Measurements from ENCODE around the gene NPIPA7. TPM values are rescaled to one million over a fixed set of nuclear protein-coding genes. Genes with fewer than 3 reads are reported as not detected.
"Not testable (repeated sequence)": the region's sequence is repeated elsewhere in the genome, so short reads cannot be mapped to it uniquely, and the experiment has no call there.

NPIPA7 gene
- 3.8 and 7.9 TPM in 2 replicates for total RNA-seq (2021)
- long read RNA-seq: 0 reads

- not testable (repeated sequence) for H4K8ac ChIP-seq (replicated peaks; ENCODE audit: insufficient read length, low read depth, low read length); H3K27me3 ChIP-seq (ENCODE audit: insufficient read depth, low read length); H3K79me2 ChIP-seq (ENCODE audit: insufficient read depth, low read length); H4K20me1 ChIP-seq (ENCODE audit: control insufficient read depth, insufficient read depth, insufficient read length); H3K4me2 ChIP-seq (ENCODE audit: insufficient read depth, insufficient read length, low read length); H3K4me1 Mint-ChIP-seq; H2BK5ac ChIP-seq (ENCODE audit: insufficient read length, low read length); H2BK20ac ChIP-seq (ENCODE audit: low read depth, low read length, poor library complexity, severe bottlenecking); H3K27me3 Mint-ChIP-seq (ENCODE audit: low read depth); H3K36me3 Mint-ChIP-seq (ENCODE audit: insufficient read depth in 1 of 3, low read depth in 3 of 3); H2AK5ac ChIP-seq (ENCODE audit: insufficient read length, low read length); H4K91ac ChIP-seq (ENCODE audit: insufficient read length, low read depth, low read length); H3K14ac ChIP-seq (ENCODE audit: insufficient read depth, low read length); H3K4me1 ChIP-seq (ENCODE audit: insufficient read depth, low read length); H2BK15ac ChIP-seq (ENCODE audit: low read depth, low read length); H3K9me3 ChIP-seq (ENCODE audit: control insufficient read depth, low read depth, low read length); H3K4me3 Mint-ChIP-seq; H2BK12ac ChIP-seq (ENCODE audit: insufficient read length, low read depth, low read length); H3K23ac ChIP-seq (ENCODE audit: insufficient read length, low read depth, low read length); H2BK120ac ChIP-seq (ENCODE audit: low read depth, low read length, poor library complexity, severe bottlenecking); H3K23me2 ChIP-seq (ENCODE audit: insufficient read length, low read depth, low read length, poor library complexity, severe bottlenecking); H3K79me1 ChIP-seq (ENCODE audit: insufficient read depth, low read depth, low read length, poor library complexity, severe bottlenecking); DNase-seq; H3K27ac ChIP-seq (ENCODE audit: insufficient read length, low read depth, low read length); H4K5ac ChIP-seq (ENCODE audit: insufficient read length, low read depth, low read length); H3K4ac ChIP-seq (ENCODE audit: low read depth, low read length); H3K9ac ChIP-seq (ENCODE audit: extremely low read depth, insufficient read length, low read length); H2AFZ ChIP-seq (ENCODE audit: low read length); H3K9me3 Mint-ChIP-seq; H3K56ac ChIP-seq (ENCODE audit: insufficient read length, low read depth, low read length); H3K27ac Mint-ChIP-seq; H3K18ac ChIP-seq (ENCODE audit: insufficient read length, low read depth, low read length); H3T11ph ChIP-seq (ENCODE audit: low read length)
- no CpG with 5 or more reads among the region's 3 CpGs for WGBS (ENCODE audit: extremely low coverage, insufficient read length, low lambda C conversion rate)
These were observed at the start of gene NPIPA7 for GRCh38 chr16:16378840-16379239. TSS of gene NPIPA7 (plus strand) at chr16:16379140. CDS start at chr16:16379245, 105 bp downstream.

- H2AFZ ChIP-seq (ENCODE audit: low read length); H4K20me1 ChIP-seq (ENCODE audit: control insufficient read depth, insufficient read depth, insufficient read length); H2BK15ac ChIP-seq (ENCODE audit: low read depth, low read length); H3K18ac ChIP-seq (ENCODE audit: insufficient read length, low read depth, low read length); H3K79me2 ChIP-seq (ENCODE audit: insufficient read depth, low read length); H2BK120ac ChIP-seq (ENCODE audit: low read depth, low read length, poor library complexity, severe bottlenecking); H3K4ac ChIP-seq (ENCODE audit: low read depth, low read length); H3K27me3 ChIP-seq (ENCODE audit: insufficient read depth, low read length); H3K27ac ChIP-seq (ENCODE audit: insufficient read length, low read depth, low read length); H3K4me3 Mint-ChIP-seq; H3K27me3 Mint-ChIP-seq (ENCODE audit: low read depth); H3K56ac ChIP-seq (ENCODE audit: insufficient read length, low read depth, low read length); H3K4me1 ChIP-seq (ENCODE audit: insufficient read depth, low read length); H3K4me2 ChIP-seq (ENCODE audit: insufficient read depth, insufficient read length, low read length); H3K9ac ChIP-seq (ENCODE audit: extremely low read depth, insufficient read length, low read length); H4K8ac ChIP-seq (replicated peaks; ENCODE audit: insufficient read length, low read depth, low read length); H3T11ph ChIP-seq (ENCODE audit: low read length); H2BK20ac ChIP-seq (ENCODE audit: low read depth, low read length, poor library complexity, severe bottlenecking); H4K91ac ChIP-seq (ENCODE audit: insufficient read length, low read depth, low read length); H3K4me1 Mint-ChIP-seq; H2AK5ac ChIP-seq (ENCODE audit: insufficient read length, low read length); H3K9me3 ChIP-seq (ENCODE audit: control insufficient read depth, low read depth, low read length); H3K79me1 ChIP-seq (ENCODE audit: insufficient read depth, low read depth, low read length, poor library complexity, severe bottlenecking); H3K27ac Mint-ChIP-seq; H2BK5ac ChIP-seq (ENCODE audit: insufficient read length, low read length); H3K14ac ChIP-seq (ENCODE audit: insufficient read depth, low read length); H3K23me2 ChIP-seq (ENCODE audit: insufficient read length, low read depth, low read length, poor library complexity, severe bottlenecking); H3K36me3 Mint-ChIP-seq (ENCODE audit: insufficient read depth in 1 of 3, low read depth in 3 of 3); H4K5ac ChIP-seq (ENCODE audit: insufficient read length, low read depth, low read length); DNase-seq; H3K9me3 Mint-ChIP-seq; H3K23ac ChIP-seq (ENCODE audit: insufficient read length, low read depth, low read length); H2BK12ac ChIP-seq (ENCODE audit: insufficient read length, low read depth, low read length): not testable (repeated sequence)
- no CpG with 5 or more reads among the region's 23 CpGs for WGBS (ENCODE audit: extremely low coverage, insufficient read length, low lambda C conversion rate)
These were observed 47.5 kb upstream of the NPIPA7 start for GRCh38 chr16:16331466-16331865.

All from H9 (cell line).